Measurements from ENCODE around the gene RASA2.

- no peak for TF ChIP-seq POLR2A (IDR thresholded peaks at IDR 0.05)
- TF ChIP-seq, protein P1, sequence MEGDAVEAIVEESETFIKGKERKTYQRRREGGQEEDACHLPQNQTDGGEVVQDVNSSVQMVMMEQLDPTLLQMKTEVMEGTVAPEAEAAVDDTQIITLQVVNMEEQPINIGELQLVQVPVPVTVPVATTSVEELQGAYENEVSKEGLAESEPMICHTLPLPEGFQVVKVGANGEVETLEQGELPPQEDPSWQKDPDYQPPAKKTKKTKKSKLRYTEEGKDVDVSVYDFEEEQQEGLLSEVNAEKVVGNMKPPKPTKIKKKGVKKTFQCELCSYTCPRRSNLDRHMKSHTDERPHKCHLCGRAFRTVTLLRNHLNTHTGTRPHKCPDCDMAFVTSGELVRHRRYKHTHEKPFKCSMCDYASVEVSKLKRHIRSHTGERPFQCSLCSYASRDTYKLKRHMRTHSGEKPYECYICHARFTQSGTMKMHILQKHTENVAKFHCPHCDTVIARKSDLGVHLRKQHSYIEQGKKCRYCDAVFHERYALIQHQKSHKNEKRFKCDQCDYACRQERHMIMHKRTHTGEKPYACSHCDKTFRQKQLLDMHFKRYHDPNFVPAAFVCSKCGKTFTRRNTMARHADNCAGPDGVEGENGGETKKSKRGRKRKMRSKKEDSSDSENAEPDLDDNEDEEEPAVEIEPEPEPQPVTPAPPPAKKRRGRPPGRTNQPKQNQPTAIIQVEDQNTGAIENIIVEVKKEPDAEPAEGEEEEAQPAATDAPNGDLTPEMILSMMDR (IDR thresholded peaks at IDR 0.05), result no peak
These were observed 116.7 kb downstream of the RASA2 start for GRCh38 chr3:141603473-141604035.
